ENCODE measurements around the gene NIPAL4.
"Not testable (repeated sequence)": the region's sequence is repeated elsewhere in the genome, so short reads cannot be mapped to it uniquely, and the experiment has no call there.

Gene NIPAL4

DNA sequence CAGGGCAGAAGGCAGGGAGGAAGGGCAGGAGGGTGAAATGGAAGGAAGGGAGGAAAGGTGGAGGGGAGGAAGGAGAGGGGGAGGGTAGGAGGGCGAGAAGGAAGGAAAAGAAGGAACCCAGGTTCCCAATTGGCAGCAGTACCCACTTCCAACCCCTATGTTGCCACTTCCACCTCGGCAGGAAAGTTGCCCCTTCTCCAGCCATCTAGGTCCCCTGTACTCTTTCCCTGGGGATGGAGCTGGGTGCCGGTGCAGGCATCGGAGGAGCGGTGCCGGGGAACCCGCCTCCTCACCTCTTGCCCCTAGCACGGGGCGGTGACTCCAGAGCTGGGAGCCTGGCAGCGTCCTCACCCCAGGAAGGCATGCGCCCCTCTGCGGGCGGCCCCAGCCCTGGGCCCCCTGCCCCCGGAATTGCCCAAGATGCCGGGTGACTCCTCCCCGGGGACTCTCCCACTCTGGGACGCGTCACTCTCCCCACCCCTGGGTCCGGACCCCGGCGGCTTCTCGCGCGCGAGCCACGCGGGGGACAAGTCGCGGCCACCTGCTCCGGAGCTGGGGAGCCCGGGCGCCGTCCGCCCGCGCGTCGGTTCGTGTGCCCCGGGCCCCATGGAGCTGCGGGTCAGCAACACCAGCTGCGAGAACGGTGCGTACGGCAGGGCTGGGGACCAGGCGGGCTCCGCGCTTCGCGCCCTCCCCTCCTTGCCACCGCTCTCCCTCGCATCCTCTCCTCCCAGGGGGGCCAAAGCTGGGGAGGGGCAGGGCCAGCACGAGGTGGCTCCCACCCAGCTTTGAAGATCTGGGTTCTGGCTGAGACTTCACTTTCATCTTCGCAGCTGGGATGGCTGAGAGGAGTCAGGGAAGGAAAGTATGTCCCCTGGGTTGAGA is at the start of gene NIPAL4:
Gene NIPAL4 (plus strand): TSS at position 499 of the 885 bp plus-strand sequence. CDS start 108 bp downstream, at position 607.
- in situ Hi-C loops (cut with MboI; ENCODE audit: low sequenced_read_pairs) = no loop called here

- in situ Hi-C loops (cut with MboI; ENCODE audit: low sequenced_read_pairs) = no loop called here
Measured at GRCh38 chr5:157415838-157416237, 44.2 kb upstream of the NIPAL4 start.

DNA sequence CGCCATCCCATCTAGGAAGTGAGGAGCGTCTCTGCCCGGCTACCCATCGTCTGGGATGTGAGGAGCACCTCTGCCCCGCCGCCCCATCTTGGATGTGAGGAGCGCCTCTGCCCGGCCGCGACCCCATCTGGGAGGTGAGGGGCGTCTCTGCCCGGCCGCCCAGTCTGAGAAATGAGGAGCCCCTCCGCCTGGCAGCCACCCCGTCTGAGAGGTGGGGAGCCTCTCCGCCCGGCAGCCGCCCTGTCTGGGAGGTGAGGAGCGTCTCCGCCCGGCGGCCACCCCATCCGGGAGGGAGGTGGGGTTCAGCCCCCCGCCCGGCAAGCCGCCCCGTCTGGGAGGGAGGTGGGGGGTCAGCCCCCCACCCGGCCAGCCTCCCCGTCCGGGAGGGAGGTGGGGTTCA is 40.5 kb upstream of the NIPAL4 start:
- in situ Hi-C loops (cut with MboI; ENCODE audit: low sequenced_read_pairs) = not testable (repeated sequence)

GRCh38 chr5:157429920-157430319 is 30.1 kb upstream of the NIPAL4 start:
- in situ Hi-C loops (cut with MboI; ENCODE audit: low sequenced_read_pairs) = not testable (repeated sequence)

DNA sequence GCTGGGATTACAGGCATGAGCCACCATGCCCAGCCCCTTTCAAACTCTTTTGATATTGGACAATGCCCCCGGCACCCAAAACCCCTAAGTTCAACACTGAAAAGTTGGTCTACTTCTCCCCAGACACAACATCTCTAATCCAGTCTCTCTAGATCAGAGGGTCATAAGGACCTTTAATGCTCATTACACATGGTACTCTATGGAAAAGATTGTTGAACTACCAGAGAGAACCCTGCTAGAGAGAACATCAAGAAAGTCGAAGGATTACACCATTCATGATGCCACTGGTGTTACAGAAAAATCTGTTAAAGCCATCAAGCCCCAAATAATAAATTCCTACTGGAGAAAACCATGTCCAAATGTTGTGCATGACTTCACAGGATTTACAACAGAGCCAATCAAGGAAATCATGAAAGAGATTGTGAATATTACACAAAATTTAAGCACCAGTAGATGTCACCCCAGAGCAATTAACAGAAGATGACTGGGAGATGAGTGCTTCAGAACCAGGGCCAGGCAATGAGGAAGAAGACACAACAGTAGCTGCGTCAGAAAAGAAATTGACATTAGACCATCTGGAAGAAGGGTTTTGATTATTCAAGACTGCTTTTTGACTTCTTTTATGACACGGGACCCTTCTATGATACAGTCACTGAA is 28.3 kb upstream of the NIPAL4 start:
- in situ Hi-C loops (cut with MboI; ENCODE audit: low sequenced_read_pairs) = no loop called here

DNA sequence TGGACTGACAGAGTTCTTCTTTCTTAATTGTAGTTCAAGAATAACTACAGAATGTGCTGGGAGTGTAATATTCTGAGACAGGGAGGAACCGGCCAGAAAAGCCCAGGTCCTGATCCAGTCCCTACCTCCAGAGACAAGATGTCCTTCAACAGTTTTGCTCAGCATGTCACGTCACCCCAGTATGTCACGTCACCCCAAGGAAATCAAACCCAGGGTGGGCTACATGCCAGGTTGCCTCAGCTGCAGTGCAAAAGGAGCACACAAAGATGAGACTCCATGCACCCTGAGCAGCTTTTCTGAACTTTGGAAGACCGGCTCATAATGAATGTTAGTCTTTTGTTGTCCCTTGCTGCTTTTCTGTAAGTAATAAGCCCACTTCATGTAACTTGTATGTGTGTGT is 25.9 kb upstream of the NIPAL4 start:
- in situ Hi-C loops (cut with MboI; ENCODE audit: low sequenced_read_pairs) = no loop called here

- in situ Hi-C loops (cut with MboI; ENCODE audit: low sequenced_read_pairs) = no loop called here
Measured at GRCh38 chr5:157443041-157443549, 16.9 kb upstream of the NIPAL4 start.

- in situ Hi-C loops (cut with MboI; ENCODE audit: low sequenced_read_pairs) = no loop called here
Measured at GRCh38 chr5:157444224-157444623, 15.8 kb upstream of the NIPAL4 start.

DNA sequence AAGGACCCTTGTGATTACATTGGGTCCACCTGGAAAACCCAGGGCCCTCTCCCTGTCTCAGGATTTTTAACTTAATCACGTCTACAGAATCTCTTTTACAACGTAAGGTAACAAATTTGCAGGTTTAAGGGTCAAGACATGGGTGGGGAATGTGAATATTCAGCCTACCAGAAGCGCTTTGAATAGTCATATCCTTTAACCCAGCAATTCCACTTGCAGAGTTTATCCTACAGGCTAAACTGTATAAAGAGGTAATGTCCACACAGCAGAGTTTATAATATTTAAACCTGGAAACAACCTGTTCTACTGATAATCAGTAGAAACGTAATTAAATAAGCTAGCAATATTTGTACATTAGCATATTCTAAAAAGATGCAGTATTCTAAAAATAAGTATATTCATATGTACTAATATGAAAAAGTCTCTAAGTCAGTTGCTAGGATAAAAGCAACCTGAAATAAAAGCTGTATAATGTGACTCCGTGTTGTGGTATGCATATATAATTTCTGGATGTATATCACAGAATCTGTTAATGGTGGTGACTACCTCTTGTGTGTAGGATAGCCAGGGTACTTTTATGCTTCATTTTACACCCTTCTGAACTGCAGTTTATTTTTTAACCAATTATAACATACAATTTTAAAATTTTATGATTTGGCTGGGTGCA is 14.1 kb upstream of the NIPAL4 start:
- in situ Hi-C loops (cut with MboI; ENCODE audit: low sequenced_read_pairs) = no loop called here

DNA sequence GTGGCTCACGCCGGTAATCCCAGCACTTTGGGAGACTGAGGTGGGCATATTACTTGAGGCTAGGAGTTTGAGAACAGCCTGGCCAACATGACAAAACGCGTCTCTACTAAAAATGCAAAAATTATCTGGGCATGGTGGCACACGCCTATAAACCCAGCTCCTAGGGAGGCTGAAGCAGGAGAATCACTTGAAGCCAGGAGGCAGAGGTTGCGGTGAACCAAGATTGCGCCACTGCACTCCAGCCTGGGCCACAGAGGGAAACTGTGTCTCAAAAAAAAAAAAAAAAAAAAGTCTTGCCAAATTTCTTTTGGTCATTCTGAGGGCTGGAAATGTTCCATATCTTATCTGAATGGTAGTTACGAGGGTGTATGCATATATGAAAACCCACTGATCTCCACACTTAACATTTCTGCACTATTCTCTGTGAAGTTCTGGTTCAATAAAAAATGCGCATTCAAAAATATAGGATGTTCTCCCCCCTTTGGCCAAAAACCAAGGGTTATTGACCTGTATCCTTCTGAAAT is 13.5 kb upstream of the NIPAL4 start:
- in situ Hi-C loops (cut with MboI; ENCODE audit: low sequenced_read_pairs) = no loop called here

DNA sequence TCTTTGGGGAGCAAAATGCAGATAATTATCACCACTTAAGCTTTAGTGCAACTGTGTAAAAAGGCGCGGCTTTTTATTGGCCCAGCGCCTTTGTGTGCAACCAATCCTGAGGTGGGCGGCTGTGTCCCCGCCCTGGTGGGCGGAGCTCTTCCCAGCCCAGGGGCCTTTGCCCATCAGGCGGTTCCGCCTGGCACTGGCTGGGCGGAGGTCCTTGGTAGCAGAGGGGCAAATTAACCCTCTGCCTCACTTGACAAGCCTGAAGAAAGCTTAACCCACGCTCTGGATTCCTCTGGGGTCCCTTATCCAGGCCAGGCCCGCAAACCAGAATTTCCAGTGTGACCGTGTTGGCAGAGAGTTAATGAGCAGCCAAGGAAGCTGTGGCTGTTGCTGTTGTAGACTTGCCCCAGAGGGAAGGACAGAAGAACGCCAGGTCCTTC is 12.8 kb upstream of the NIPAL4 start:
- in situ Hi-C loops (cut with MboI; ENCODE audit: low sequenced_read_pairs) = no loop called here

DNA sequence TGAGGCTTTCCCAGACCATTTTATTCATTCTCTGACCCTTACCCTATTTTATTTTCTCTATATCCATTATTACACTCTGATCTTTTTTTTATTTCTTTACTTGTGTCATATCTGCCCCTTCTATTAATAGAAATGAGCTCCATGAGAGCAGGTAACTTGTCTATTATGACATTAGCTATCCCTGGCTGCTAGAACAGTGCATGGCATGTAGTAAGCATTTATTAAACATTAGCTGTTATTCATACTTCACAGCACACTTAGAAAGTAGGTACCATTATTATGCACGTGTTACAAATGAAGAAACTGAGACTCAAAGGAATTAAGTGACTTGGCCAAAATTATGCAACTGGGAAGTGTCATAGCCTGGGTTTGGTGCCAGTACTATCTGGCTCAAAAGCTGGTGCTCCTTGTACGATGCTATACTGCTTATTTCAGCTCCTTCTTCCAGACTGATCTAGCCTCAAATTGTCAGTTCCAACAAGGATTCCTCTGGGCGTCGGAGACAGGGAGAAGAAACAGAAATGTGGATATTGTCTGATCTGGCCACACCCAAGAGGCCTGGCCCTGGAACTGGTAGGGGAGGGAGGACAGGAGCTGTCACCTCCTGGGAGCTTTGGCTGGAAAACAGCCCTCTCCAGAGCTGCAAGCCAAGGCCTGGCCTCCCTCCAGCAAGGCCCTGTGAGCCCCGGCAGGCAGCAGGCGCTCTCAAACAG is 10.8 kb upstream of the NIPAL4 start:
- in situ Hi-C loops (cut with MboI; ENCODE audit: low sequenced_read_pairs) = no loop called here

GRCh38 chr5:157450024-157450423 is 10.0 kb upstream of the NIPAL4 start:
- in situ Hi-C loops (cut with MboI; ENCODE audit: low sequenced_read_pairs) = no loop called here

DNA sequence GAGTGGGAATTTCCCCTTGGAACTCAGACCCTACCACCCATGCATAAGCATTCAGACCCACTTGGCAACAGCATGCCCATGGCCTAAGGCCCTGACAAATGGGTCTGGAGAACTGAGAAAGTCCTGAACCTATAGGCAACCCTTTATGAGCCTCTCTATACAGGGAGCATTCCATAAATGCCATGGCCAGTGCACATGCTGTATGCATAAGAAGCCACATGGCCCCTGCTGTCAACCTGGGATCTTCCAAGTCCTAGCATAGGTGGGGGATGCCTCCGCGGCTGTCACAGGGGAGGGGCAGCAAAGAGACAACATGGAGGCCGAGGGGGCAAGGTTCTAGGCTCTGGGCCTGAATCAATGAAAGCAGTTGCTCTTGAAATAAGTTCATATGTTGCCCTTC is 8.2 kb upstream of the NIPAL4 start:
- in situ Hi-C loops (cut with MboI; ENCODE audit: low sequenced_read_pairs) = no loop called here

DNA sequence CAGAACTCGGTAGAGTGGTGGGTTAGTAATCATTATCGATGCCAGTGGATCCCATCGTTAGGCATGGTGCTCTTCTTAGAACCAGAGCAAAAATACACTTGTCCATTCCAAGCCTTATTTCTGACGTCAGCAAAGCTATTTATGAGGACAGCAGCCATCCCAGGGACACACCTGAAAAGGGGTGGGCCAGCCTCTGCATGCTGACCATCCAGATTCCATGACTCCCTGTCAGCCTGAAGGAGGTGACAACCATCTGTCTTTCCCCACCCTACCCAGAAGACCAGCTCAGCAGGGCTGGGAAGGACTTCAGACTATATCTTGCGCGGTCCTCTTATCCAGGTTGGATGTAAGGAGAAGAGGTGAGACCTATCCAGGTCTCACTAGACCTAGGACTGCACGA is 5.7 kb upstream of the NIPAL4 start:
- in situ Hi-C loops (cut with MboI; ENCODE audit: low sequenced_read_pairs) = no loop called here

DNA sequence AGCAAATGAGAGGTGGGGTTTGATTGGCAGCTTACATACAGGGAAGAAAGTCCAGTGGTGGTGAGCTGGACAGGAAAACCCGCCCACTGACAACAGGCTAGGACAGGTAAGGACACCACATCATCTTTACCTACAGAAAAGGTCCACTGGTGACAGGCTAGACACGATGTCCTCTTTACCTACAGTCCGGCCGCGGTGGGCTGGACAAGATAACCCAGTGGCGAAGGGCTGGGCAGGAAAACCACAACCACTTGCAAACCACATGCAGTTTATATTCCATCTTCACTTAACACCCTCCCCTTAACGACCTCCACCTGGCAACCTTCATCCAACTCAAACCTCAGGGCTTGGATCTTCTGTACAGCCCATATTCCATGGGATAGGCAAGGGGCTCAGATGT is 5.0 kb upstream of the NIPAL4 start:
- in situ Hi-C loops (cut with MboI; ENCODE audit: low sequenced_read_pairs) = no loop called here

GRCh38 chr5:157456301-157456700 is 3.7 kb upstream of the NIPAL4 start:
- in situ Hi-C loops (cut with MboI; ENCODE audit: low sequenced_read_pairs) = no loop called here

DNA sequence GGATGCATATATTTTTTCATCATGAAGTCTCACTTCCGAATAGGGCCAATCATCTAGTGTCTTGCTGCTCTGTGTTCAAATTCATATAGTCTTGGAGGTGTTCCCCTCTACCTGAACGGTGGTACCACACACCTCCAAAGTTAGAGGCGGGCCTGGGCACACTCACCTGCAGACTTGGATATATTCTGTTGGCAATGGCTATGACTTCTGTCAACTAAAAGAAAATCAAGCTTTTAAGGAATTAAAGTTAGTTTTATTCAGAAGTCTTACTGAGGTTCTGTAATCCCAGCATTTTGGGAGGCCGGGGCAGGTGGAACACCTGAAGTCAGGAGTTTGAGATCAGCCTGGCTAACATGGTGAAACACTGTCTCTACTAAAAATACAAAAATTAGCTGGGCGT is 2.6 kb upstream of the NIPAL4 start:
- in situ Hi-C loops (cut with MboI; ENCODE audit: low sequenced_read_pairs) = no loop called here

GRCh38 chr5:157458835-157459234 is 1.2 kb upstream of the NIPAL4 start:
- in situ Hi-C loops (cut with MboI; ENCODE audit: low sequenced_read_pairs) = no loop called here

DNA sequence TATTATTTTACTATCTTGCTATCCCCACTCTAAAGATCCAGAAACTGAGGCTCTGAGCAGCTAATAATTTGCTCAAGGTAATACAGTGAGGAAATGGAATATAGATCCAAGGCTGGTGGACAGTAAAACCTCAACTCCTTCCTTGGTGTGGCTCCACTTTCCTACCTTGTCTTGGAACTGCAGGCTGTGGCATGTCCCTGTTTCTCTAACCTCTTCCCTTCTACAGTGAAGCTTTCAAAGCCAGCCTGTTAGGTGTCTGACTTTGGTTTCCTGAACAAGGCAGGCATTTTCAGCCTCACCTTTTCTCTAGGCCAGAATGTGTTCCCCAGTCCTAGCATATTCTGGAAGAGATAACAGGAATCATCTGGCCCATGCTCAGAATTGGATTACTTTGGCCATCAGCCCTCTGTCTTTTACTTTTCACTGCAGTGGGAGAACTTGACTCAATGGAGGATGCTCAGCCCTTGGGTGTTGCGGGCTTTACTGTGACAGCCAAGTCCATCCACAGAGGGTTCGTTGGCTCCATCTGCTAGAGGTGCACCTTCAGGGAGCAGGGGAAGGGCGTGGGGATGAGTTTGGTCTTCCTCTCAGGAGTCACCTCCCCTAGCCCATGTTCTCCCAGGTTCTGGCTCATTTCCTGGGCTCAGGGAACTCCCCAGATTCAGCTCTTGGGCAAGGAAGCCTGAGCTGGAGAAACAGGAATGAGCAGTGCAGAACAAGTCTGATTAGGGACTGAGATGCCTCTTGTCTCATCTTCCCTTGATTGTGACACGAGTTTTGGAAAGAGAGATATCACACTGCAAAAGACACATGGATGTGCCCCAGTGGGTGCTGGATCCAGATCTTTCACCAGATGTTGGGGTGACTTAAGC is 1.1 kb downstream of the NIPAL4 start:
- in situ Hi-C loops (cut with MboI; ENCODE audit: low sequenced_read_pairs) = no loop called here
